HG03103 (cell line): ENCODE data around the gene CABP7.

ENCODE experiments used
- ATAC-seq: cut with Tn5 transposase; IDR thresholded peaks from one replicate; pipeline ENCODE4 v1.9.1; 2021; ENCODE audit warnings: low read depth; ENCODE audit not compliant: unreplicated experiment

CABP7 gene

GRCh38 chr22:29719899-29720645 lies at the start of gene CABP7:
TSS of gene CABP7 (plus strand) at chr22:29720003. CDS start at chr22:29720425, 422 bp downstream.
- no peak for ATAC-seq

GRCh38 chr22:29670626-29671025 lies 49.2 kb upstream of the CABP7 start:
- ATAC-seq, result no peak

DNA sequence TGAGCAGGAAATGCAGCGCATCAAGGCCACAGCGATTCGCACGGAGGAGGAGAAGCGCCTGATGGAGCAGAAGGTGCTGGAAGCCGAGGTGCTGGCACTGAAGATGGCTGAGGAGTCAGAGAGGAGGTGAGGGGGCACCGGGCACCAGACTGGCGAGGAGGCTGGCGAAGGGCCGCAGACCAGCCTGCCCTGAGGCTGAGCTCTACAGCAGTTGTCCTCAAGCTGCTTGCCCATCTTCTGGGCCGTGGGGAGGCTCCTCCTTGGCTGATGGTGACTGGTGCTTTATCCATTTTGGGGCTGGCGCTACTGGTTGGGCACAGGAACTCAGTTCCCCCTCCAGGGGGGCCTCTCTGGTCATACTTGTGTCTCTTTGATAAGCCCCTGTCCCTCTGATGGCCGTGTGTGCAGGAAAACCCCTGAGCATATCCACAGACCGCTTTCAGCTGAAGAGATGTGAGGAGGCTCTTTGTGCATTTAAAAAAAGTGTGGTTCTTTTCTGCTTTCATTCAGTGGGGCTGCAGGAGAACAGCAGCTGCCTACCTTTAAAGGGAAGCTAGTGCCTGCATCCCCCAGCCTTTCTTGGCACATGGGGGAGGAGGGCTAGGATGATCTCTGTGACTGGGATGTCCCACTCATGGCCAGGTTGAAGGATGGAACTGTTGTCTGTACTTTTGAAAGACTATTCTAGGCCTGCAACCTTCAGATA lies 46.3 kb upstream of the CABP7 start:
- ATAC-seq, result no peak

GRCh38 chr22:29674121-29674520 lies 45.7 kb upstream of the CABP7 start:
- no peak for ATAC-seq

GRCh38 chr22:29679316-29679715 lies 40.5 kb upstream of the CABP7 start:
- no peak for ATAC-seq

DNA sequence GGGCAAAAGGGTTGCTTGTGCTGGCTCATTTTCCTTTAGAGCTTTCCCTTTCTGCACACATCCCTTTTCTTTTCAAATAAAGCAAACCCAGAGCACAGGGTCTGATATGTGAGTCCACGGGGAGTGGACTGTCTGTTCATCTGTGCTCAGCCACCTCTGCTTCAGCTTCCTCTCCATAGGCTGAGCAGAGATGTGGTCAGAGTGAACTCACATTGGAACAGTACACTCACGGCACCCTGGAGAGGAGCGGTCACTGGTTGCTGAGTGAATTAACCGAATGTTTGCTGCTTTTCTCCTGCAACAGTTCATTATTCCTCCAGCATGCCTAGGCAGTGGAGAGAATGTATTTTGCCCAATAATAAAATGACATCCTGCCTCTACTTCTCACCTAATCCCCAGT lies 36.3 kb upstream of the CABP7 start:
- ATAC-seq, result no peak

DNA sequence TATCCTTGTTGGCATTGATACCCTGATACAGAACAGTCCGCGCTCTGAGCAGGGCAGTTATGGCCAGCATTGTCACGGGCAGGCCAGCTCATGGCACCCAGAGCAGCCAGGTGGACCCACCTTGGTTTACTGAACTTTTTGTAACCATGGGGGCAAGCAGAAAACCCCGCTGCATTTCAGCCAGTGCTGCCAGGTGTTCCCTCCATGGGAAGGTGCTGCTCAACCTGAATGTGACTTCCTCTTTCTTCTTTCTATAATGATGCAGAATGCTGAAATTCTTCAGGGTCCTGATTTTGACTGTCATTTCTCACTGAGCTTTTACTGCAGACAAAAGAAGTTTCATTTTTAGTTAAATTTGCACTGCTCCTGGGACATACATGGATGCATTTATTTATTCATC lies 35.6 kb upstream of the CABP7 start:
- ATAC-seq, result no peak

GRCh38 chr22:29689206-29689879 lies 30.5 kb upstream of the CABP7 start:
- no peak for ATAC-seq

DNA sequence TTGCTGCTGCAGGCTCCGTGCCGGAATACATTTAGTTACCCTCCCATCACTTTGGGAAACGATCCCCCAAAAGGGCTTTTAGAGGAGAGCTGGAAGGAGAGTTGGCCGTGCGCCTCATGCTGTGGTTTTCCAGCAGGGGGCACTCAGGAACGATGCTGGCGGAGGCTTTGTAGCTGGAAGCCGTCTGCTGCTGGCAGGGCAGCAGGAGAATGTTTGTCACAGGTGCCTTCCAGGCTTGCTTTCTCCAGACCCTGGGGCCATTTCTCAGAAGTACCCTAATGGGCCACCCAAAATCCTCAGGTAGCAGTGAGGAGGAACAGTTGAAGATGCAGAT lies 30.0 kb upstream of the CABP7 start:
- ATAC-seq, result no peak

DNA sequence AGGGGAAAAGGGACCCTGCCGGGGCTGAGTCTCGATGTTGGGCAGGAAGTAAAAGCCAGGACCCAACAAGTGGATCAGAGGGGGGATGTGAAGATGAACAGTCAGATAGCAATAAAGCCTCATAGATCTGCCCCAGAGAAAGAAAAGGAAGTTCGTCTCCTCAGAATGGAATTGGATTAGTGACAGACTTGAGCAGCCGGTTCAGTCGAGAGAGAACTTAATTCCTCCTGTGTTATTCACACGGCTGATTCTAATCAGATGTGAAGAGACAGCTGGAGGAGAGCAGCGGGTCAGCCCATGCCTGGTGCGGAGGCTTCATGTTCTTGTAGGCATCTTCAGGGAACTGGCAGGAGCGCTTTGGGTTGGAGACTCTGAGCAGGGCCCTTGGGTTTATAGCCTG lies 29.3 kb upstream of the CABP7 start:
- ATAC-seq, result no peak

DNA sequence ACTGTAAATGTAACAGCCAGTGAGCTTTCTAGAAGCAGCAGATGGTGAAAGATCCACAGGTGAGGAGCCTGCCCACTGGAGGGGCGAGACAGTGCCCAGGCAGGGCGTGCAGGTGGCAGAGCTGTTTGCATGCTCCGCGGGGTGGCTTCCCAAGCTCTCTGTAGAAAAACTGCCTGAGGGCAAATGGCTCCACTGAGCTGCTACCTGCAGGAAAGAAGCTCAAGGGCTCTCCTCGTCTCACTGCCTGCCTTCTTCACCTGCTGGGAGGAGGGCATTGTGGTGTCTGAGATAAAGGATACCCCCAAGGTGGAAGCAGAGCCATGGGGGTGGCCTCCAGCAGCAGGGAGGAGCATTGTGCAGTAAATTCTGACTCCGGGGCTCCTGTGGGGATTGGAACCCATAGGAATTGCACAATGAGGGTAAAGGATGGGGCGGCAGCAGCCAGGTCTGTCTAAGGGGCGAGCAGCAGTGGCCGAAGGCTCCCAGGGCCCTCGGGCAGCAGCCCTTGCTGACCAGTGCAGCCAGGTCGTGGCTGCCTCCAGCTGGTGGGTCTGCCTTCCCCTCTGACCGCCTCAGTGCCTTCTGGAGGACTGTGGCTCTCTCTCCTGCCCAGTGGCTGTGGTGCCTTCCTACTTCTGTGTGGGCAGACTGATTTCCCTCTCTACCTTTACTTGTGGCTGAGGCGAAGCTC lies 28.0 kb upstream of the CABP7 start:
- ATAC-seq, result no peak

- ATAC-seq, result no peak
These were observed 27.5 kb upstream of the CABP7 start for GRCh38 chr22:29692327-29692640.

GRCh38 chr22:29693161-29693560 lies 26.6 kb upstream of the CABP7 start:
- no peak for ATAC-seq

GRCh38 chr22:29693671-29694070 lies 26.1 kb upstream of the CABP7 start:
- no peak for ATAC-seq

GRCh38 chr22:29695129-29695926 lies 24.5 kb upstream of the CABP7 start:
- ATAC-seq, result no peak

DNA sequence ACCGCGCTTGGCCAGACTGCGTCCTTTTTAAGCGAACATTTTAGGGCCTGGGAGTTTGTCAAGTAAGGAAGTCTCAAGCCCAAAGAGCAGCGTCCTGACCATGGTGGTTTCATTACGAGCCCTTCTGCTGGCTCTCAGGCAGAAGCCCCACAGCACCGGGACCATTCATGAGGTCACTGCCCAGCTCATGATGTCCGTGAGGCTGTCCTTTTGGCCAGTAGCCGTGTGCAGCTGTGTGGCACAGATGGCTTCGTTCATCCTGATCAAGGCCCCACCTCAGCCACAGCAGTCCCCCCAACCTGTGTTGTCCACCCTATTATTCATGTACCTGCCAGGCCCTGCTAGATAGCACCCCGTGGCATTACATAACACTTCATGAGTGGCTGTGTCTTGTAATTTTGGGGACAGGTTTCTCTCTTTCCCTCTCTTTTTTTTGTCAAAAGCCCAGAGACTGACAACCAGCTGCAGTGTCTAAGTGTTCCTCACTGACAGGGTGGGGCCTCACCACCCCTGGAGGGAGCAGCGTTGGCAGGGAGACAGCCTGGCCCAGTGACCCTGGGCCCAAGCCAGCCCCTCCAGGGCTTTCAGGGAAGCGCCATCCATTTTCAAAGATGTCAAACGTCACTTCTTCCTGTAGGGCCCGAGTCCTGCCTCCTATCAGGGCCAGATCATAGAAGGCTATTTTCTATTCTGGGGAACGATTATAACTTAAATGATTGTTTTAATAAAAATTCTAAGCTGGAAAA lies 21.8 kb upstream of the CABP7 start:
- ATAC-seq, result no peak

GRCh38 chr22:29700206-29700899 lies 19.4 kb upstream of the CABP7 start:
- ATAC-seq, result no peak

DNA sequence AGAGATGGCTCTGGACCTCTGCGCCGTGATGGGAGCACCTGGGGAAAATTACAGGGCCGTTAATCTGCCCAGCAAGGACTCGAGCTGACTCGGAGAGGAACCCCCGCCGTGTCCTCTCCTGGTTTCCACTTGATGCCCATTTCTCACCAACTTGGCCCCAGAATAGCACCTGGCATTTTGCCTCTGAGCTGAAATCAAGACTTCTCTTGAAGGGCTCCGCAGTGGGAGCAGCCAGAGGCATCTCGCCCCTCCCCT lies 19.0 kb upstream of the CABP7 start:
- no peak for ATAC-seq

DNA sequence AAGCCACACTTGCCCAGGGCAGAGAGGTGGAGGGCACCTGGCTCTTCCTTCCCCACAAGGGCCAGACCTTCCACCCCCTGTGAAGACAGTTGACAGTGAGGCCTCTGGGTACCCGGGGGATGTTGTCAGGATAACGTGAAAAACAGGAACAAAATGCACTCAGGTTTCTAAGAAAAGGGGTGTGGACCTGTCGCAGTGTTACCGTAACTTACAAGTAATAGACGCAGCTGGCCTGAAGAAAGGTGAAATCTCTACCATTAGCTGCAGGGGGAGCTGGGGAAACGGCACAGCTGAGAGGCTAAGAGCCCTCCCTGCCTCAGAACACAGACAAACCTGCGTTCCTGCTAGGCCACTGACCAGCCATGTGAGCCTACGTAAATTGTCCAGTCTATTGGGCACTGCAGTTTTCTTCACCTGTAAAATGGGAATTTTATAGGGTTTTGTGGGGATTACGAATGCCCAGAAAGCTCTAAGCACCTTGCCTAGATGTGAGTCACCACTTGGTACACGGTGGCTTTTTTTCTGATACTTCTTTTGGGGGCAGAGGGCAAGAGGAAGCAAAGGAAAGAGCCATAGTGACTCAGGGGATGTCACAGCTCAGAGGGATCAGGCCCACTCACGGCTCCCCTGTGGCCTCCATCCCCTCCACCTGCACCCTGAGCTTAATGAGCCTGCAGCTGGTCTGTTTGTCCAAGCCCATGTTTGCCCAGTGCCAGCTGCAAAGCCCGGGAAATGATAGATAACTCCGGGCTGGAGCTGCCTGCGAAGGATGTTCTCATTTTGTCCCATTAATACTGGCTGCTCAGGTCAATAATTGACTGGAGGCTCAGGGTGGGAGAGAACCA lies 18.4 kb upstream of the CABP7 start:
- ATAC-seq, result no peak
